Aorta (tissue), 5 donors: Measurements from ENCODE around the gene TMC3. TPM values are rescaled to one million over a fixed set of nuclear protein-coding genes. Genes with fewer than 3 reads are reported as not detected.
A peak's percentile ranks its signal among the peaks of the same experiment; 100 is the strongest.
"Not testable (repeated sequence)": the region's sequence is repeated elsewhere in the genome, so short reads cannot be mapped to it uniquely, and the experiment has no call there.

Source experiments
- ATAC-seq: fragments of 200-7000 bp; cut with Tn5 transposase; one replicate; pipeline ENCODE4 v1.9.1; 2022; ENCODE audit warnings: moderate library complexity; ENCODE audit not compliant: low FRiP score
- DNase-seq, 2 donors: peaks; one replicate each; pipeline ENCODE4 v3.0.0-alpha.2; 2020
- H3K27ac ChIP-seq, 2 donors: one replicate each; pipeline ENCODE4 v1.5.1; 2013; ENCODE audit warnings: low read length in 2 of 2, mild to moderate bottlenecking in 2 of 2, moderate library complexity in 2 of 2, control low read depth in 1 of 2, inconsistent platforms in 1 of 2, low read depth in 1 of 2
- H3K27me3 ChIP-seq, 2 donors: one replicate each; pipeline ENCODE4 v1.6.1; 2013; ENCODE audit warnings: control low read depth in 1 of 2, low read length in 1 of 2, mild to moderate bottlenecking in 1 of 2, moderate library complexity in 1 of 2; ENCODE audit not compliant: insufficient read depth in 2 of 2, control insufficient read depth in 1 of 2
- H3K36me3 ChIP-seq, 2 donors: one replicate each; pipeline ENCODE4 v1.6.1; 2013; ENCODE audit warnings: control low read depth in 1 of 2, low read length in 1 of 2, mild to moderate bottlenecking in 1 of 2; ENCODE audit not compliant: insufficient read depth in 2 of 2, control insufficient read depth in 1 of 2
- H3K4me1 ChIP-seq, 2 donors: one replicate each; pipeline ENCODE4 v1.6.1; 2013; ENCODE audit warnings: low read length in 2 of 2, control low read depth in 1 of 2, mild to moderate bottlenecking in 1 of 2, moderate library complexity in 1 of 2; ENCODE audit not compliant: insufficient read depth in 2 of 2, control insufficient read depth in 1 of 2
- H3K4me3 ChIP-seq, 2 donors: one replicate each; pipeline ENCODE4 v1.5.1; 2013; ENCODE audit warnings: low read length in 2 of 2, control low read depth in 1 of 2, mild to moderate bottlenecking in 1 of 2
- H3K9me3 ChIP-seq: one replicate; pipeline ENCODE4 v1.6.1; 2013; ENCODE audit warnings: mild to moderate bottlenecking, low read length; ENCODE audit not compliant: control insufficient read depth
- WGBS, 2 donors: extraction: QIAGEN DNeasy Blood & Tissue Kit; methylation state at CpG; one replicate each; pipeline ENCODE4 v1.1.7; 2013; 5-methylcytosine and 5-hydroxymethylcytosine counted together
- intact Hi-C, 2 donors: fragments of 100-400 bp; cut with DNase I; formaldehyde crosslinking; loops; one replicate each; pipeline versions ENCODE4 v1.14.2 to v1.15.0; 2022
- long read RNA-seq, 2 donors: library from polyadenylated mRNA; unstranded; transcript quantifications; one replicate each; pipeline ENCODE4 v2.0.0, GENCODE V29; 2020 to 2021
- polyA plus RNA-seq, 2 donors: library from polyadenylated mRNA; stranded (reverse); fragments of 200-250 nt; gene quantifications; one replicate each; pipeline ENCODE4 v1.2.3, GENCODE V29; 2013
- total RNA-seq, 2 donors: library from RNA; stranded (reverse); fragmentation: NEBNext Ultra II Directional; extraction: Animal tissue kit (Norgen Biotek cat#: 25700); gene quantifications; one replicate each; pipeline ENCODE4 v1.2.1, GENCODE V29; 2021
- donor health status: healthy with polysubstance abuse.
- donor health status: Bipolar disorder and iron deficiency.
- donor health status: DM: no; HTN: no; CAD: no.
- donor health status: DM: no; HTN: no; CAD: no.
- donor health status: DM: yes; HTN: yes; CAD: no.

TMC3 gene
- total RNA-seq (under 1 TPM in 1 of 2 donors, not detected in 1; 0.81 TPM), polyA plus RNA-seq (not detected)
- long read RNA-seq, donor 1, result 0 reads
- long read RNA-seq, donor 2, partial matches to known transcripts, result 0 of 1 reads
- long read RNA-seq, donor 2, other reads (novel, unspliced or antisense), result 1 of 1 reads

GRCh38 chr15:81373775-81374395, at the start of gene TMC3:
TMC3 (minus strand) TSS chr15:81374213; CDS start chr15:81374077, 136 bp downstream.
- 54 to 62% methylated on average over 11 of the region's 11 CpGs for WGBS, 2 donors
- ATAC-seq (no peak), DNase-seq (no peak)
- no peak within 1 kb of the TSS for H3K27ac ChIP-seq
- intact Hi-C loops, result no loop called here
- H3K4me3 ChIP-seq, result no peak within 1 kb of the TSS
- H3K4me1 ChIP-seq, result no peaks in the 10 kb centered on the region
- no peaks in the 10 kb centered on the region for H3K36me3 ChIP-seq
- peaks cover 2% of the 10 kb centered on the region for H3K9me3 ChIP-seq
- H3K27me3 ChIP-seq, result no peaks in the 10 kb centered on the region

GRCh38 chr15:81421461-81421860, 47.4 kb upstream of the TMC3 start:
- DNase-seq (no peak), ATAC-seq (no peak)
- no peaks in the 10 kb centered on the region for H3K4me1 ChIP-seq
- H3K27me3 ChIP-seq, result no peaks in the 10 kb centered on the region
- 87 to 93% methylated on average over 1 of the region's 1 CpG for WGBS, 2 donors
- H3K36me3 ChIP-seq, result no peaks in the 10 kb centered on the region
- intact Hi-C loops, result no loop called here
- no peak overlapping the region for H3K4me3 ChIP-seq
- H3K9me3 ChIP-seq, result no peaks in the 10 kb centered on the region
- no peak overlapping the region for H3K27ac ChIP-seq

GRCh38 chr15:81419332-81419943, 45.4 kb upstream of the TMC3 start:
- Histone ChIP-seq H3K36me3 (no peaks in the 10 kb centered on the region), H3K27me3 (no peaks in the 10 kb centered on the region), H3K4me1 (no peaks in the 10 kb centered on the region), H3K4me3 (no peak overlapping the region), H3K27ac (no peak overlapping the region), H3K9me3 (no peaks in the 10 kb centered on the region)
- intact Hi-C loops, result no loop called here
- ATAC-seq, result no peak
- 55 to 63% methylated on average over 8 of the region's 8 CpGs for WGBS, 2 donors
- no peak for DNase-seq

GRCh38 chr15:81418891-81419290, 44.9 kb upstream of the TMC3 start:
- no peak for ATAC-seq
- Histone ChIP-seq H3K36me3 (no peaks in the 10 kb centered on the region), H3K4me1 (no peaks in the 10 kb centered on the region), H3K4me3 (no peak overlapping the region), H3K27ac (no peak overlapping the region), H3K27me3 (no peaks in the 10 kb centered on the region), H3K9me3 (no peaks in the 10 kb centered on the region)
- intact Hi-C loops, result no loop called here
- 72 to 75% methylated on average over 5 of the region's 5 CpGs for WGBS, 2 donors
- no peak for DNase-seq

- no peaks in the 10 kb centered on the region for H3K4me1 ChIP-seq
- no peaks in the 10 kb centered on the region for H3K27me3 ChIP-seq
- no peak for ATAC-seq
- no peaks in the 10 kb centered on the region for H3K36me3 ChIP-seq
- DNase-seq, result no peak
- 44 to 50% methylated on average over 7 of the region's 7 CpGs for WGBS, 2 donors
- intact Hi-C loops, result no loop called here
- H3K9me3 ChIP-seq, result no peaks in the 10 kb centered on the region
- H3K27ac ChIP-seq, result no peak overlapping the region
- H3K4me3 ChIP-seq, result no peak overlapping the region
These were observed 44.4 kb upstream of the TMC3 start for GRCh38 chr15:81418444-81418843.

GRCh38 chr15:81414274-81414968, 40.4 kb upstream of the TMC3 start:
- H3K36me3 ChIP-seq, H3K27ac ChIP-seq, H3K4me3 ChIP-seq, H3K9me3 ChIP-seq, DNase-seq, H3K4me1 ChIP-seq, ATAC-seq, H3K27me3 ChIP-seq, intact Hi-C loops: not testable (repeated sequence)
- WGBS, 2 donors, result 90% methylated on average over 12 of the region's 12 CpGs

GRCh38 chr15:81413851-81414250, 39.8 kb upstream of the TMC3 start:
- WGBS, 2 donors, result 96 to 99% methylated on average over 32 of the region's 32 CpGs
- H3K4me3 ChIP-seq, result no peak overlapping the region
- intact Hi-C loops, result no loop called here
- peaks cover 2% of the 10 kb centered on the region for H3K9me3 ChIP-seq
- H3K36me3 ChIP-seq, result no peaks in the 10 kb centered on the region
- H3K27ac ChIP-seq, result no peak overlapping the region
- ATAC-seq (no peak), DNase-seq (peak in 1 of 2 donors; percentile 71)
- no peaks in the 10 kb centered on the region for H3K27me3 ChIP-seq
- no peaks in the 10 kb centered on the region for H3K4me1 ChIP-seq

GRCh38 chr15:81411969-81412633, 38.1 kb upstream of the TMC3 start:
- no peak overlapping the region for H3K4me3 ChIP-seq
- no peaks in the 10 kb centered on the region for H3K36me3 ChIP-seq
- H3K27me3 ChIP-seq, result no peaks in the 10 kb centered on the region
- H3K4me1 ChIP-seq, result no peaks in the 10 kb centered on the region
- H3K9me3 ChIP-seq, result peaks cover 2% of the 10 kb centered on the region
- no peak for ATAC-seq
- WGBS, 2 donors, result 88 to 90% methylated on average over 5 of the region's 5 CpGs
- intact Hi-C loops, result no loop called here
- DNase-seq, result no peak
- no peak overlapping the region for H3K27ac ChIP-seq
